Measurements from ENCODE around the gene LGALS3BP. TPM values are rescaled to one million over a fixed set of nuclear protein-coding genes. Genes with fewer than 3 reads are reported as not detected.

The LGALS3BP gene, protein sequence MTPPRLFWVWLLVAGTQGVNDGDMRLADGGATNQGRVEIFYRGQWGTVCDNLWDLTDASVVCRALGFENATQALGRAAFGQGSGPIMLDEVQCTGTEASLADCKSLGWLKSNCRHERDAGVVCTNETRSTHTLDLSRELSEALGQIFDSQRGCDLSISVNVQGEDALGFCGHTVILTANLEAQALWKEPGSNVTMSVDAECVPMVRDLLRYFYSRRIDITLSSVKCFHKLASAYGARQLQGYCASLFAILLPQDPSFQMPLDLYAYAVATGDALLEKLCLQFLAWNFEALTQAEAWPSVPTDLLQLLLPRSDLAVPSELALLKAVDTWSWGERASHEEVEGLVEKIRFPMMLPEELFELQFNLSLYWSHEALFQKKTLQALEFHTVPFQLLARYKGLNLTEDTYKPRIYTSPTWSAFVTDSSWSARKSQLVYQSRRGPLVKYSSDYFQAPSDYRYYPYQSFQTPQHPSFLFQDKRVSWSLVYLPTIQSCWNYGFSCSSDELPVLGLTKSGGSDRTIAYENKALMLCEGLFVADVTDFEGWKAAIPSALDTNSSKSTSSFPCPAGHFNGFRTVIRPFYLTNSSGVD
- total RNA-seq, result 100 to 1,000 TPM; 172 to 414 (median 262) TPM

DNA sequence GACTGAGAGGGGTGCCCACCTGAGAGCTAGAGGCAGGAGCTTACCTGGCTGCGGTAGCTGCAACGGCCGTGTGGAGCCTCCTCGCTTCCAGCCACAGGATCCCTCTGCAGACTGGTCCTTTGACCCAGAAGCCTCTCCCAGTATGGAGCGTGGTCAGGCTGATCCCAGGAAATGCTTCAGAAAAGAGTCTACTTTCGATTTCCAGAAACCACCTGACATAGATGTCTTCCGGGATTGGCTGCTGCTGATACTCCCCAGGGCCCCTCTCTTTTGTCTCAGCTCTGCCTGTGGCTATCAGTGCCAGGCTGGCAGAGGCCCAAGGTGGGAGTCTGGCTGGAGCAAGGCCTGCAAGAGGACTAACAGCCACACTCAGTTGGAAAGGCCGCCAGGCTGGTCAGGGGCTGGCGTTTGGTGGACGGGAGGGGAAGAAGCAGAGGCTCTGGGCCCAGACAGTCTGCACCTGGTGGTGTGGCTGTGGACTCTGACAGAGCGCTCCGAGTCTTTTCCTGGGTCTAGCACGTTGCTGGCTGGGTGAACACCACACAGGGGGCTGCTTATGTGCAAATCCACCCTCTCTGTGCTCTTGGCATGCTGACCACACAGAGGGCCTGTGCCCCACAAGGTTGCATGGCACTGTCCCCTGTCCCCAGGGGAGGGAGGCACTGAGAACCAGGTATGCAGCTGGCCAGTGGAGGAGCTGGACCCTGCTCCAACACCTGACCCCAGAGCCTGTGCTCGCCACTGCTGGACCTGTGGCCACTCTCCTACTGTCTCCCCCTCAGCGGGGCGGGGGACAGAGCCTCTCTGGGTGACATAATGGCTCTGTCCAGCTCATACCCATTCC lies at the start of gene LGALS3BP:
Gene LGALS3BP, minus strand, starts transcription at position 144 of the 844 bp plus-strand sequence. CDS start 2,732 bp downstream, outside the sequence.
- H3K4me1 ChIP-seq, result peaks cover 32 to 75% (median 47%) of the 10 kb centered on the region in 3 donors

DNA sequence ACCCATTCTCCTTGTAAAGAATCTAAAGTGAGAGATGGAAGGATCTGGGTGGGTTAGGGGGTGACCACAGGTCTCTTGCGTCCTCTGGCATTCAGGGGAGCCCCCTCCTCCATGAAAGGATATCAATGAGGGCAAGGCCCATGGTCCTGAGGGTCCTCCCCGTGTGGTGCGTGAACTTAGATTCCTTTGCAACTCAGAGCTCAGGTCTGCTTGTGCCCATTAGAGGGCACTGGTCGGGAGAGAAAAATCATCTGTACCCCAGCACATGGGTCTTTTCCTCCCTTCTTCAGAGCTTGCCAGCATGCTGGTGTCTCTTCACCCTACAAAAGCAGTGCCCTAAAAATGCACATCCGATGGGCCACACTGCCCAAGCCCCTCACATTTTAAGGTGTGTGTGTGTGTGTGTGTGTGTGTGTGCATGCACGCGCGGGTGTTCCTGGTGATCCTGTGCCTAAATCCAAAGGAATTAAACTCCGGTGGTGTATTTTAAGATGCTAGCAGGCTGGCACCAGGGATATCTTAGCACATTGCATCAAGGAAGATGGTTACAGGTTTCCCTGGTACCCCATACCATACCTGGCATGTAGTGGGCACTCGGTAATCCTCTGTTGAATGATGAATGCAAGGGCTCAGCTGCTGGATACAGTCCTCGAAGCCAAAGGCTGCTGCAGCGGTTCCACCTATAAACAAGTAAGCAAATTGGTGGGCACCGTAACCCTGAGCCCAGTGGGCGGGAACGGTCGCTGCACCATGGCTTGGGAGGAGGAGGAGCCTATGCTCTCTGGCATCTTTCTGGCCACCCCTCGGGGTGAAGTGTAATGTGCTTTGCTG lies 49.0 kb upstream of the LGALS3BP start:
- no peak for DNase-seq
- peaks cover 0 to 70% (median 0%) of the 10 kb centered on the region in 4 donors for H3K27me3 ChIP-seq
- no peaks in the 10 kb centered on the region for H3K36me3 ChIP-seq
- peaks cover 40 to 82% (median 48%) of the 10 kb centered on the region in 3 donors for H3K4me1 ChIP-seq
- 61 to 74% methylated on average over 11 to 15 of the region's 17 CpGs for WGBS, 2 donors
- H3K4me3 ChIP-seq, result no peak overlapping the region
- TF ChIP-seq, protein P1, sequence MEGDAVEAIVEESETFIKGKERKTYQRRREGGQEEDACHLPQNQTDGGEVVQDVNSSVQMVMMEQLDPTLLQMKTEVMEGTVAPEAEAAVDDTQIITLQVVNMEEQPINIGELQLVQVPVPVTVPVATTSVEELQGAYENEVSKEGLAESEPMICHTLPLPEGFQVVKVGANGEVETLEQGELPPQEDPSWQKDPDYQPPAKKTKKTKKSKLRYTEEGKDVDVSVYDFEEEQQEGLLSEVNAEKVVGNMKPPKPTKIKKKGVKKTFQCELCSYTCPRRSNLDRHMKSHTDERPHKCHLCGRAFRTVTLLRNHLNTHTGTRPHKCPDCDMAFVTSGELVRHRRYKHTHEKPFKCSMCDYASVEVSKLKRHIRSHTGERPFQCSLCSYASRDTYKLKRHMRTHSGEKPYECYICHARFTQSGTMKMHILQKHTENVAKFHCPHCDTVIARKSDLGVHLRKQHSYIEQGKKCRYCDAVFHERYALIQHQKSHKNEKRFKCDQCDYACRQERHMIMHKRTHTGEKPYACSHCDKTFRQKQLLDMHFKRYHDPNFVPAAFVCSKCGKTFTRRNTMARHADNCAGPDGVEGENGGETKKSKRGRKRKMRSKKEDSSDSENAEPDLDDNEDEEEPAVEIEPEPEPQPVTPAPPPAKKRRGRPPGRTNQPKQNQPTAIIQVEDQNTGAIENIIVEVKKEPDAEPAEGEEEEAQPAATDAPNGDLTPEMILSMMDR (IDR thresholded peaks at IDR 0.05), result no peak
- TF ChIP-seq POLR2A (IDR thresholded peaks at IDR 0.05), result no peak
- peak overlapping the region in 3 of 4 donors; percentile 39 to 80 (median 72) for H3K27ac ChIP-seq
- no peaks in the 10 kb centered on the region for H3K9me3 ChIP-seq
- intact Hi-C loops (cut with DNase I), result no loop called here

More for the DNA sequence above, at the start of gene LGALS3BP:
- no peaks in the 10 kb centered on the region for H3K27me3 ChIP-seq
- no peak for DNase-seq
- H3K36me3 ChIP-seq, result no peaks in the 10 kb centered on the region
- no peaks in the 10 kb centered on the region for H3K9me3 ChIP-seq
- 24 to 45% methylated on average over 7 to 12 of the region's 16 CpGs for WGBS, 2 donors
- peak within 1 kb of the TSS; percentile 30 to 64 (median 48) for H3K4me3 ChIP-seq
- peak within 1 kb of the TSS; percentile 29 to 92 (median 74) for H3K27ac ChIP-seq
- TF ChIP-seq, protein P1 (IDR thresholded peaks at IDR 0.05), result no peak
- TF ChIP-seq POLR2A (IDR thresholded peaks at IDR 0.05), result peak in 2 of 4 donors; percentile 36 to 38
- intact Hi-C loops (cut with DNase I), result no loop called here

DNA sequence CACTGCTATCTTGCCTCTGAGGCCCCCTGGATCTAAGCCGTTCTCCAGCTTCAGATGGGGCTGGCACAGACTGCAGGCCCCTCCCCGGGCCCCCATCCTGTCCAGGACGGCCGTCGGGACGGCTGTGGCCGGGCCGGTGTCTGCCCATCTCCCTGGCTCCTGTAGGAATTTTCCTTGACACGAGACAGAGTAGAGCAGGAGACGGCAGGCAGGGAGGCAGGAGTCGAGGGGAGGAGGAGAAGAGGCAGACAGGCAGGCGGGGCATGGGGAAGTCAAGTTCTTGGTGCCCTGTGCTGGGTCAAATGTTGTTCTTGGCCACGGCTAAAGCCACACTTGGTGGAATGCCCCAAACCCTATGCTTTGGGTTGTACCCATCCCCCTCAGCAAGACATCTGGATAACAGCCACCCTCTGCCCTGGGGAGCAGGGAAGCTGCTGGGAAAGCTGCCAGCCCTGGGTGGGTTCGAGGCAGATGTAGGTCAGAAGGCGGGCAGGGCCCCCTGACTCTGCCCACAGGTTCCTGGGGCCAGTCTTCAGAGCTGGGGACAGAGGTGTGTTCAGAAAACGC lies 48.3 kb upstream of the LGALS3BP start:
- no peak for TF ChIP-seq POLR2A (IDR thresholded peaks at IDR 0.05)
- TF ChIP-seq, protein P1 (IDR thresholded peaks at IDR 0.05), result no peak
- Histone ChIP-seq H3K27ac (peak overlapping the region; percentile 39 to 80 (median 56)), H3K36me3 (no peaks in the 10 kb centered on the region), H3K4me1 (peaks cover 35 to 82% (median 42%) of the 10 kb centered on the region in 3 donors), H3K27me3 (peaks cover 0 to 77% (median 0%) of the 10 kb centered on the region in 4 donors), H3K4me3 (peak overlapping the region in 2 of 4 donors; percentile 46 to 60), H3K9me3 (no peaks in the 10 kb centered on the region)
- intact Hi-C loops (cut with DNase I), result no loop called here
- DNase-seq, result no peak
- WGBS, 2 donors, result 0 to 19% methylated on average over 1 to 8 of the region's 16 CpGs

DNA sequence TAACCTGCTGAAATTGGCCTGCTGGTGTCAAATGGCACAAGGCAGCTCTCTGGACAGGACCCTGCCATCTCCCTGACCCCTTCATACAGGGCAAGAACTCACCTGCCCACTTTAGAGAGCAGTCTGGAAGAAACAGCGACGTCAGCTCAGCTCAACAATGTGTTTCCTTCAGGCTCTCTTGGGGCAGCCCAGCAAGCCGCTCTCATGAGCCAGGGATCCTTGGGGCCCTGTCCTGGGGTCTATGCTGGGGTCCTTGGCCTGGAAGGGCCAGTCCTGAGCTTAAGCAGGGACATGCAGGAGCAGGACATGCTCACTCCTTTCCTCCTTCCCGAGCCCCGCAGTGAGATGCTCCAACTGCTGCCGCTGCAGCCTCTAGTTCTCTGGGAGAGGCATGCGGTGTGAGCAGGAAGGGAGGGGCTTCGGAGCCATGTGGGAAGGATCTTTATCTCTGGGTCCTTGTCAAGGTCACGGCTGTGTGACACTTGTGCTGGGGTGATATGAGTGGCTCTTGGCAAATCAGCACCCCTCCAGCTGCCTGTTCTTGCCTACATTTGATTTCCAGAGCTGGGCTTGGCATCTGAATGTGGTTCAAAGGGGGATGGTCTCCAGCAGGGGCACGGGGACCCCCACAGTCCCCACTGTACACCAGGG lies 47.7 kb upstream of the LGALS3BP start:
- WGBS, 2 donors, result 28 to 33% methylated on average over 7 of the region's 10 CpGs
- Histone ChIP-seq H3K9me3 (no peaks in the 10 kb centered on the region), H3K27ac (peak overlapping the region; percentile 39 to 80 (median 56)), H3K4me1 (peaks cover 35 to 82% (median 41%) of the 10 kb centered on the region in 3 donors), H3K36me3 (no peaks in the 10 kb centered on the region), H3K27me3 (peaks cover 0 to 81% (median 0%) of the 10 kb centered on the region in 4 donors), H3K4me3 (peak overlapping the region in 2 of 4 donors; percentile 46 to 60)
- DNase-seq, result no peak
- no peak for TF ChIP-seq POLR2A (IDR thresholded peaks at IDR 0.05)
- TF ChIP-seq, protein P1 (IDR thresholded peaks at IDR 0.05), result no peak
- intact Hi-C loops (cut with DNase I), result no loop called here

All from esophagus squamous epithelium (tissue), 5 donors.